ENCODE data around the gene TREX2.

The TREX2 gene

DNA sequence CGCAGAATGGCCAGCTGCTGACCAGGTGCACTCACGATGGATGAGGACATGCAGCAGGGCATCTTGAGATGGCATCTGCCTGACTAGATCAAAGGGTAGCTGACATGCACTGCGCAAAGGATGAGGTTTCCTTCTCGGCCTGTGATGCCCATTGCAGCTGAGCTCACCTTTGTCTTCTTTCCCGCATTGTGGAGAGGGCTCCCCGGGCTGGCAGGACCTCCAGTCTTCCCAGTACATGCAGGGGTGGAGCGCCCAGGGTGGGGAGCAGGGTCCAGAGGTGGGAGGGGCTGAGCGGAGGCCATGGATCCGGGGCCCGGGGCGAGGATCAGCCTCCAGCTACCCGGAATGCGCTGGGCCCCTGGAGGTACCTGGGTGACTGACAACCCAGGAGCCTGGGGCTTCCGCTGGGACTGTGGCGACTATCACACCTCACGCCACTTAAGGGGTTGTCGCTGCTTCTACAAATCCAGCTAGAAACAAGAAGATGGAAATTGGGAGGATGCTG is 12.0 kb downstream of the TREX2 start:
- Histone ChIP-seq H3K14ac (ENCODE audit: low read length) (no peak overlapping the region), H4K91ac (ENCODE audit: low read depth, low read length) (no peak overlapping the region), H2BK12ac (ENCODE audit: low read length) (no peak overlapping the region), H3K79me2 (ENCODE audit: control insufficient read depth, insufficient read depth, low read length, poor library complexity) (no peaks in the 10 kb centered on the region), H3K23ac (ENCODE audit: low read length) (no peak overlapping the region), H3K4me3 (ENCODE audit: low read depth, low read length) (no peak overlapping the region), H3K79me1 (ENCODE audit: low read length) (no peaks in the 10 kb centered on the region), H4K12ac (ENCODE audit: low read depth, low read length) (peak overlapping the region; percentile 18), H3K4ac (ENCODE audit: low read depth, low read length) (no peak overlapping the region), H2BK120ac (ENCODE audit: insufficient read depth, low read length, poor library complexity) (no peak overlapping the region), H3K18ac (ENCODE audit: low read length) (no peak overlapping the region), H3K27me3 (ENCODE audit: insufficient read depth, low read length) (no peaks in the 10 kb centered on the region), H3K4me2 (ENCODE audit: low read length) (no peak overlapping the region), H4K8ac (ENCODE audit: low read depth, low read length) (no peak overlapping the region), H3K9ac (ENCODE audit: low read length) (no peak overlapping the region), H2BK5ac (ENCODE audit: low read depth, low read length, poor library complexity) (no peak overlapping the region), H3K27ac (ENCODE audit: low read depth, low read length) (no peak overlapping the region), H2AFZ (ENCODE audit: insufficient read depth, low read length, poor library complexity) (no peak overlapping the region), H3K4me1 (ENCODE audit: control insufficient read depth in 1 of 2, insufficient read depth in 2 of 2, low read length in 2 of 2) (no peaks in the 10 kb centered on the region), H2AK5ac (ENCODE audit: low read length) (no peak overlapping the region), H3K36me3 (ENCODE audit: control insufficient read depth in 1 of 2, insufficient read depth in 2 of 2, low read length in 2 of 2) (no peaks in the 10 kb centered on the region), H3K9me3 (ENCODE audit: insufficient read depth, low read depth, low read length) (no peaks in the 10 kb centered on the region)
- WGBS (ENCODE audit: extremely low coverage, insufficient coverage, insufficient read length) = no CpG with 5 or more reads among the region's 17 CpGs
- DNase-seq = no peak

GRCh38 chrX:153433161-153433680 is 12.6 kb downstream of the TREX2 start:
- no peak overlapping the region for H3K9ac ChIP-seq (ENCODE audit: low read length)
- H3K36me3 ChIP-seq (ENCODE audit: control insufficient read depth in 1 of 2, insufficient read depth in 2 of 2, low read length in 2 of 2) = no peaks in the 10 kb centered on the region
- no CpG with 5 or more reads among the region's 12 CpGs for WGBS (ENCODE audit: extremely low coverage, insufficient coverage, insufficient read length)
- H3K14ac ChIP-seq (ENCODE audit: low read length) = no peak overlapping the region
- H2AFZ ChIP-seq (ENCODE audit: insufficient read depth, low read length, poor library complexity) = no peak overlapping the region
- no peak overlapping the region for H4K12ac ChIP-seq (ENCODE audit: low read depth, low read length)
- H2BK5ac ChIP-seq (ENCODE audit: low read depth, low read length, poor library complexity) = no peak overlapping the region
- no peak overlapping the region for H3K4me2 ChIP-seq (ENCODE audit: low read length)
- no peak overlapping the region for H3K4ac ChIP-seq (ENCODE audit: low read depth, low read length)
- H2BK120ac ChIP-seq (ENCODE audit: insufficient read depth, low read length, poor library complexity) = no peak overlapping the region
- no peak overlapping the region for H2AK5ac ChIP-seq (ENCODE audit: low read length)
- no peak overlapping the region for H3K4me3 ChIP-seq (ENCODE audit: low read depth, low read length)
- no peaks in the 10 kb centered on the region for H3K79me2 ChIP-seq (ENCODE audit: control insufficient read depth, insufficient read depth, low read length, poor library complexity)
- H3K9me3 ChIP-seq (ENCODE audit: insufficient read depth, low read depth, low read length) = no peaks in the 10 kb centered on the region
- DNase-seq = no peak
- no peak overlapping the region for H3K18ac ChIP-seq (ENCODE audit: low read length)
- H3K79me1 ChIP-seq (ENCODE audit: low read length) = no peaks in the 10 kb centered on the region
- no peak overlapping the region for H4K91ac ChIP-seq (ENCODE audit: low read depth, low read length)
- H4K8ac ChIP-seq (ENCODE audit: low read depth, low read length) = no peak overlapping the region
- H3K27me3 ChIP-seq (ENCODE audit: insufficient read depth, low read length) = no peaks in the 10 kb centered on the region
- H2BK12ac ChIP-seq (ENCODE audit: low read length) = no peak overlapping the region
- no peak overlapping the region for H3K23ac ChIP-seq (ENCODE audit: low read length)
- no peaks in the 10 kb centered on the region for H3K4me1 ChIP-seq (ENCODE audit: control insufficient read depth in 1 of 2, insufficient read depth in 2 of 2, low read length in 2 of 2)
- H3K27ac ChIP-seq (ENCODE audit: low read depth, low read length) = no peak overlapping the region

DNA sequence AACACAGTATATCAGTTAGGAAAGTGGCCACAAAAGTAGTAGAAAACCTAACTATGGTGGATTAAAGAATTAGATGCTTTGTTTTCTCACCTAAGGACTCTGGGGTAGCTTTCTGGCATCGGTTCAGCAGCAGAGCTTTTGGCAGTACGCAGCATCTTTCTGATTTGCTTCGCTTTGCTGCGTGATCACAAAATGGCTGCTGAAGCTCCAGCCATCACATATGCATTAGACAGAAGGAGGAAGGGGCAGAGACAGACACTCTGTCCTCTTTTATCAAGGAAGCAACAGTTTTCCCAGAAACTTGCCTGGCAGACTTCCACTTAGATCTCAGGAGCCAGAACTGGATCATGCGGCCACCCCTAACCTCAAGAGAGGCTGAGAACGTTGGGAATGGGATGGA is 15.1 kb downstream of the TREX2 start:
- no peak overlapping the region for H2BK12ac ChIP-seq (ENCODE audit: low read length)
- no peak overlapping the region for H2AK5ac ChIP-seq (ENCODE audit: low read length)
- no peaks in the 10 kb centered on the region for H3K36me3 ChIP-seq (ENCODE audit: control insufficient read depth in 1 of 2, insufficient read depth in 2 of 2, low read length in 2 of 2)
- H4K12ac ChIP-seq (ENCODE audit: low read depth, low read length) = no peak overlapping the region
- no peak overlapping the region for H2BK120ac ChIP-seq (ENCODE audit: insufficient read depth, low read length, poor library complexity)
- no peak overlapping the region for H4K8ac ChIP-seq (ENCODE audit: low read depth, low read length)
- H3K4me2 ChIP-seq (ENCODE audit: low read length) = no peak overlapping the region
- no peak overlapping the region for H3K18ac ChIP-seq (ENCODE audit: low read length)
- DNase-seq = no peak
- H4K91ac ChIP-seq (ENCODE audit: low read depth, low read length) = no peak overlapping the region
- H2AFZ ChIP-seq (ENCODE audit: insufficient read depth, low read length, poor library complexity) = no peak overlapping the region
- H3K27me3 ChIP-seq (ENCODE audit: insufficient read depth, low read length) = no peaks in the 10 kb centered on the region
- H3K9ac ChIP-seq (ENCODE audit: low read length) = no peak overlapping the region
- no peak overlapping the region for H3K14ac ChIP-seq (ENCODE audit: low read length)
- H3K27ac ChIP-seq (ENCODE audit: low read depth, low read length) = no peak overlapping the region
- no CpG with 5 or more reads among the region's 6 CpGs for WGBS (ENCODE audit: extremely low coverage, insufficient coverage, insufficient read length)
- H3K79me2 ChIP-seq (ENCODE audit: control insufficient read depth, insufficient read depth, low read length, poor library complexity) = no peaks in the 10 kb centered on the region
- H3K4me3 ChIP-seq (ENCODE audit: low read depth, low read length) = no peak overlapping the region
- no peaks in the 10 kb centered on the region for H3K4me1 ChIP-seq (ENCODE audit: control insufficient read depth in 1 of 2, insufficient read depth in 2 of 2, low read length in 2 of 2)
- H3K9me3 ChIP-seq (ENCODE audit: insufficient read depth, low read depth, low read length) = no peaks in the 10 kb centered on the region
- H3K23ac ChIP-seq (ENCODE audit: low read length) = no peak overlapping the region
- H3K79me1 ChIP-seq (ENCODE audit: low read length) = no peaks in the 10 kb centered on the region
- H2BK5ac ChIP-seq (ENCODE audit: low read depth, low read length, poor library complexity) = no peak overlapping the region
- no peak overlapping the region for H3K4ac ChIP-seq (ENCODE audit: low read depth, low read length)

DNA sequence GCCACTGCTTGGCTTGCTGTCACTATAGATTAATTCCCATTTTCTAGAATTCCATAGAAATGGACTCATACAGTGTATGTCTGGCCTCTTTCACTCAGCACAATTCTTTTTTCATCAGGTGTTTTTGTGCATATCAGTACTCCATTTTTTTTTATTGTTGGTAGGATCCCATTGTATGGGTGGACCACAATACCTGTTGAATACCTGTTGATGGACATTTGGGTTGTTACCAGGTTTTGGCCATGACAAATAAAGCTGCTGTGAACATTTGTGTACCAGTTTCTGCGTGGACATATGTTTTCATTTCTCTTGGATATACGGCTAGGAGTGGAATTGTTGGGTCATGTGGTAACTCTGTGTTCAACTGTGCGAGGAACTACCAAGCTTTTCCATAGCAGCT is 19.7 kb downstream of the TREX2 start:
- no peak overlapping the region for H3K4me3 ChIP-seq (ENCODE audit: low read depth, low read length)
- no peak overlapping the region for H4K8ac ChIP-seq (ENCODE audit: low read depth, low read length)
- no peaks in the 10 kb centered on the region for H3K9me3 ChIP-seq (ENCODE audit: insufficient read depth, low read depth, low read length)
- WGBS (ENCODE audit: extremely low coverage, insufficient coverage, insufficient read length) = no CpG with 5 or more reads among the region's 3 CpGs
- H3K23ac ChIP-seq (ENCODE audit: low read length) = no peak overlapping the region
- H3K9ac ChIP-seq (ENCODE audit: low read length) = no peak overlapping the region
- no peak overlapping the region for H2AK5ac ChIP-seq (ENCODE audit: low read length)
- H2AFZ ChIP-seq (ENCODE audit: insufficient read depth, low read length, poor library complexity) = no peak overlapping the region
- no peak overlapping the region for H2BK5ac ChIP-seq (ENCODE audit: low read depth, low read length, poor library complexity)
- no peak overlapping the region for H4K12ac ChIP-seq (ENCODE audit: low read depth, low read length)
- H3K79me1 ChIP-seq (ENCODE audit: low read length) = no peaks in the 10 kb centered on the region
- no peak overlapping the region for H3K27ac ChIP-seq (ENCODE audit: low read depth, low read length)
- H3K4ac ChIP-seq (ENCODE audit: low read depth, low read length) = no peak overlapping the region
- no peak overlapping the region for H2BK120ac ChIP-seq (ENCODE audit: insufficient read depth, low read length, poor library complexity)
- H3K79me2 ChIP-seq (ENCODE audit: control insufficient read depth, insufficient read depth, low read length, poor library complexity) = no peaks in the 10 kb centered on the region
- H3K4me2 ChIP-seq (ENCODE audit: low read length) = no peak overlapping the region
- no peak overlapping the region for H4K91ac ChIP-seq (ENCODE audit: low read depth, low read length)
- H2BK12ac ChIP-seq (ENCODE audit: low read length) = no peak overlapping the region
- no peak overlapping the region for H3K14ac ChIP-seq (ENCODE audit: low read length)
- H3K27me3 ChIP-seq (ENCODE audit: insufficient read depth, low read length) = no peaks in the 10 kb centered on the region
- peaks cover 0 to 4% of the 10 kb centered on the region in 2 experiments for H3K4me1 ChIP-seq (ENCODE audit: control insufficient read depth in 1 of 2, insufficient read depth in 2 of 2, low read length in 2 of 2)
- H3K18ac ChIP-seq (ENCODE audit: low read length) = no peak overlapping the region
- no peaks in the 10 kb centered on the region for H3K36me3 ChIP-seq (ENCODE audit: control insufficient read depth in 1 of 2, insufficient read depth in 2 of 2, low read length in 2 of 2)
- no peak for DNase-seq

Measured in trophoblast cell (in vitro differentiated cells and primary cell).